ENCODE results near the gene PRH1. TPM values are rescaled to one million over a fixed set of nuclear protein-coding genes. Genes with fewer than 3 reads are reported as not detected.

Gene PRH1
- total RNA-seq, 2 donors from 2014 or later: 13.4 to 42.6 TPM

GRCh38 chr12:10919809-10920208 is 35.8 kb upstream of the PRH1 start:
- Mint-ChIP-seq H3K9me3 (peaks cover 4% of the 10 kb centered on the region), H3K27ac (no peak overlapping the region), H3K4me1 (no peaks in the 10 kb centered on the region), H3K27me3 (ENCODE audit: insufficient read depth) (no peaks in the 10 kb centered on the region), H3K36me3 (ENCODE audit: low read depth) (peaks cover 7% of the 10 kb centered on the region), H3K4me3 (no peak overlapping the region)
- H3K4me3 ChIP-seq (ENCODE audit: low read length): no peak overlapping the region
- H3K36me3 ChIP-seq (ENCODE audit: control insufficient read depth, insufficient read depth, low read length): no peaks in the 10 kb centered on the region
- no peak overlapping the region for H3K9ac ChIP-seq (ENCODE audit: extremely low read depth, low read length, poor library complexity, severe bottlenecking)
- H3K4me1 ChIP-seq (ENCODE audit: control insufficient read depth, insufficient read depth, low read length): no peaks in the 10 kb centered on the region
- H3K27ac ChIP-seq (ENCODE audit: low read depth, low read length): no peak overlapping the region
- no peaks in the 10 kb centered on the region for H3K27me3 ChIP-seq (ENCODE audit: control insufficient read depth, insufficient read depth, low read length, poor library complexity, severe bottlenecking)
- TF ChIP-seq CTCF (conservative IDR thresholded peaks at IDR 0.05): no peak
- no peaks in the 10 kb centered on the region for H3K9me3 ChIP-seq (ENCODE audit: control insufficient read depth, low read length)
- 100% methylated on average over 1 of the region's 1 CpG; no CpG with 5 or more reads in 1 of the 2 experiments for WGBS, 2 experiments (ENCODE audit: insufficient coverage in 1 of 2, insufficient read length in 1 of 2)
- no peak for DNase-seq

- no peak overlapping the region for H3K27ac Mint-ChIP-seq
- no peak for TF ChIP-seq CTCF (conservative IDR thresholded peaks at IDR 0.05)
- no peaks in the 10 kb centered on the region for H3K27me3 Mint-ChIP-seq (ENCODE audit: insufficient read depth)
- no peak overlapping the region for H3K4me3 ChIP-seq (ENCODE audit: low read length)
- no peaks in the 10 kb centered on the region for H3K27me3 ChIP-seq (ENCODE audit: control insufficient read depth, insufficient read depth, low read length, poor library complexity, severe bottlenecking)
- no peaks in the 10 kb centered on the region for H3K4me1 ChIP-seq (ENCODE audit: control insufficient read depth, insufficient read depth, low read length)
- H3K36me3 Mint-ChIP-seq (ENCODE audit: low read depth): peaks cover 14% of the 10 kb centered on the region
- 57% methylated on average over 3 of the region's 8 CpGs; no CpG with 5 or more reads in 1 of the 2 experiments for WGBS, 2 experiments (ENCODE audit: insufficient coverage in 1 of 2, insufficient read length in 1 of 2)
- H3K27ac ChIP-seq (ENCODE audit: low read depth, low read length): no peak overlapping the region
- H3K9ac ChIP-seq (ENCODE audit: extremely low read depth, low read length, poor library complexity, severe bottlenecking): no peak overlapping the region
- no peak overlapping the region for H3K4me3 Mint-ChIP-seq
- no peak for DNase-seq
- H3K9me3 Mint-ChIP-seq: peaks cover 5% of the 10 kb centered on the region
- no peaks in the 10 kb centered on the region for H3K36me3 ChIP-seq (ENCODE audit: control insufficient read depth, insufficient read depth, low read length)
- no peaks in the 10 kb centered on the region for H3K4me1 Mint-ChIP-seq
- peaks cover 3% of the 10 kb centered on the region for H3K9me3 ChIP-seq (ENCODE audit: control insufficient read depth, low read length)
Measured at GRCh38 chr12:10910380-10910779, 26.3 kb upstream of the PRH1 start.

GRCh38 chr12:10909462-10909861 is 25.4 kb upstream of the PRH1 start, which contains the start of gene TAS2R13:
TAS2R13 (minus strand) TSS chr12:10909562; CDS start chr12:10909298, 264 bp downstream.
- Histone ChIP-seq H3K4me1 (ENCODE audit: control insufficient read depth, insufficient read depth, low read length) (no peaks in the 10 kb centered on the region), H3K27ac (ENCODE audit: low read depth, low read length) (no peak within 1 kb of the TSS), H3K9me3 (ENCODE audit: control insufficient read depth, low read length) (peaks cover 12% of the 10 kb centered on the region), H3K4me3 (ENCODE audit: low read length) (no peak within 1 kb of the TSS), H3K27me3 (ENCODE audit: control insufficient read depth, insufficient read depth, low read length, poor library complexity, severe bottlenecking) (no peaks in the 10 kb centered on the region), H3K36me3 (ENCODE audit: control insufficient read depth, insufficient read depth, low read length) (no peaks in the 10 kb centered on the region), H3K9ac (ENCODE audit: extremely low read depth, low read length, poor library complexity, severe bottlenecking) (no peak within 1 kb of the TSS)
- Mint-ChIP-seq H3K4me3 (no peak within 1 kb of the TSS), H3K4me1 (no peaks in the 10 kb centered on the region), H3K27ac (no peak within 1 kb of the TSS), H3K9me3 (peaks cover 14% of the 10 kb centered on the region), H3K36me3 (ENCODE audit: low read depth) (peaks cover 23% of the 10 kb centered on the region), H3K27me3 (ENCODE audit: insufficient read depth) (no peaks in the 10 kb centered on the region)
- WGBS, 2 experiments (ENCODE audit: insufficient coverage in 1 of 2, insufficient read length in 1 of 2): 84 to 91% methylated on average over 1 of the region's 1 CpG
- no peak for DNase-seq
- TF ChIP-seq CTCF (conservative IDR thresholded peaks at IDR 0.05): no peak

Data from endodermal cell (in vitro differentiated cells).